ENCODE data around the gene HADHB.

Gene HADHB

DNA sequence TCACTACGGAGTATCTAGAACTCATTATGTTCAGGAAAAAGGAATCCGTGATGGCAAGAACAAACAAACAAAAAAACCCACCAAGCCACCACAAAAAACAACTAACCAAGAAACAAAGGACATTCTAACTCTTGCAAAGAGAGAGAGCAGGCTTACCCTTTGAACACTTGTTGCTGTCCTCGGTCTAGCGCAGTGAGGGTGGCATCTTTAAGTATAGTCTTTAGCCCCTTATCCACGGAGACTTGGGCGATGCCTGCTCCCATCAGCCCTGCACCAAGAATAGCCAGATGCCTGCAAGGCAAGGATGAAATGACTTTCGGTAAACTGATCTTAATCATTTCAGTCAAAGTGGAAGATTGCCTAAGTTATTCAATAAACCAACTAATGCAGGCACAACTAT, 40.8 kb upstream of the HADHB start:
- TF ChIP-seq, protein P1, sequence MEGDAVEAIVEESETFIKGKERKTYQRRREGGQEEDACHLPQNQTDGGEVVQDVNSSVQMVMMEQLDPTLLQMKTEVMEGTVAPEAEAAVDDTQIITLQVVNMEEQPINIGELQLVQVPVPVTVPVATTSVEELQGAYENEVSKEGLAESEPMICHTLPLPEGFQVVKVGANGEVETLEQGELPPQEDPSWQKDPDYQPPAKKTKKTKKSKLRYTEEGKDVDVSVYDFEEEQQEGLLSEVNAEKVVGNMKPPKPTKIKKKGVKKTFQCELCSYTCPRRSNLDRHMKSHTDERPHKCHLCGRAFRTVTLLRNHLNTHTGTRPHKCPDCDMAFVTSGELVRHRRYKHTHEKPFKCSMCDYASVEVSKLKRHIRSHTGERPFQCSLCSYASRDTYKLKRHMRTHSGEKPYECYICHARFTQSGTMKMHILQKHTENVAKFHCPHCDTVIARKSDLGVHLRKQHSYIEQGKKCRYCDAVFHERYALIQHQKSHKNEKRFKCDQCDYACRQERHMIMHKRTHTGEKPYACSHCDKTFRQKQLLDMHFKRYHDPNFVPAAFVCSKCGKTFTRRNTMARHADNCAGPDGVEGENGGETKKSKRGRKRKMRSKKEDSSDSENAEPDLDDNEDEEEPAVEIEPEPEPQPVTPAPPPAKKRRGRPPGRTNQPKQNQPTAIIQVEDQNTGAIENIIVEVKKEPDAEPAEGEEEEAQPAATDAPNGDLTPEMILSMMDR (IDR thresholded peaks at IDR 0.05; ENCODE audit: control insufficient read depth, insufficient read depth, low read depth, low read length, missing control alignments), result no peak
- no peak for DNase-seq (ENCODE audit: low read depth)
- no peak overlapping the region for H3K4me3 ChIP-seq (ENCODE audit: control insufficient read depth, low read depth, low read length)

DNA sequence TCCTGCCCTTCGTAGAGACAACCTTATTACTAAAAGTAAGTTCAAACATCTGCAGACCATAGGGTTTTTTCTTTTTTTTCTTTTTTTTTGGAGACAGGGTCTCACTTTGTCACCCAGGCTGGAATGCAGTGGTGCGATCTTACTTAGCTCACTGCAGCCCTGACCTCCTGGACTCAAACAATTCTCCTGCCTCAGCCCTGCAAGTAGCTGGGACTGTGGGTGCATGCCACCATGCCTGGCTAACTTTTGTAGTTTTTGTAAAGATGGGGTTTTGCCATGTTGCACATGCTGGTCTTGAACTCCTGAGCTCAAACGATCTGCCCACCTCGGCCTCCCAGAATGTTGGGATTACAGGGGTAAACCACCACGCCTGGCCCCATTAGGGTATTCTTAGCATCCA, 32.7 kb upstream of the HADHB start:
- no peak for DNase-seq (ENCODE audit: low read depth)
- TF ChIP-seq, protein P1 (IDR thresholded peaks at IDR 0.05; ENCODE audit: control insufficient read depth, insufficient read depth, low read depth, low read length, missing control alignments), result no peak
- no peak overlapping the region for H3K4me3 ChIP-seq (ENCODE audit: control insufficient read depth, low read depth, low read length)

DNA sequence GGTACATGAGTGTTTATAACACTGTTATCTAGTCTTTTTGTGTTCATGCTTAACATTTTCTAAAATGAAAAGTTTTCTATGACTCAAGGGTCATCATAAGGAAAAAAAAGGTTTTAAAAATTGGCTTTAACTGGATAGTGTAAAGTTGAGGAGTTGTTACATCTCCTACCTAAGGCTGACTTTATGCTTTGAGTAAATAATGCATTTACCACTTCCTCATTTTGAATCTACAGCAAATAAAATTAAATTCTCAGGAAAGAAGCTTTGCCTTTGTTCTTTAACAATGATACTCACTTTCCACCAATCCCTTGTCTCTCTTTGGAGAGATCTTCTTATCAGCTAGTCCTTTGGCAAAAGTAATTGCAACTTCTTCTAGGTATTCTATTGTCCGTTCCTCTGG, 30.0 kb upstream of the HADHB start:
- TF ChIP-seq, protein P1 (IDR thresholded peaks at IDR 0.05; ENCODE audit: control insufficient read depth, insufficient read depth, low read depth, low read length, missing control alignments), result no peak

DNA sequence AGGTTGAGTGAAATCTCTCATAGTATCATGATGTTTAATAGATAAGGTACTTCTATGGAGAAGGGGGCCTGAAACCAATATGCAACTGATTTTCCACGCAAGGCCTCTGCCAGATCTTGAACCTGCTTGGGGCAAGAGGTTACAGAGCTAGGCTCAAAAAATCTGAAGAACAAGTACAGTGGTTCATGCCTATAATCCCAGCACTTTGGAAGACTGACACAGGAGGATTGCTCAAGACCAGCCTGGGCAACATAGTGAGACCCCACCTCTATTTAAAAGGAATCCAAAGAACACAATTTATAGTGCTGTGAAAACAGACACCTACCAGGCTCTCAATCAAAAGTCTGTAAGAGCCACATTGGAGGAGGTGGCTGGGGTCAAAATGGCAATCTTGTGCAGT, 28.9 kb upstream of the HADHB start:
- TF ChIP-seq, protein P1 (IDR thresholded peaks at IDR 0.05; ENCODE audit: control insufficient read depth, insufficient read depth, low read depth, low read length, missing control alignments), result no peak
- H3K4me3 ChIP-seq (ENCODE audit: control insufficient read depth, low read depth, low read length), result no peak overlapping the region
- DNase-seq (ENCODE audit: low read depth), result no peak

More for the DNA sequence above, 30.0 kb upstream of the HADHB start:
- no peak for DNase-seq (ENCODE audit: low read depth)
- no peak overlapping the region for H3K4me3 ChIP-seq (ENCODE audit: control insufficient read depth, low read depth, low read length)

DNA sequence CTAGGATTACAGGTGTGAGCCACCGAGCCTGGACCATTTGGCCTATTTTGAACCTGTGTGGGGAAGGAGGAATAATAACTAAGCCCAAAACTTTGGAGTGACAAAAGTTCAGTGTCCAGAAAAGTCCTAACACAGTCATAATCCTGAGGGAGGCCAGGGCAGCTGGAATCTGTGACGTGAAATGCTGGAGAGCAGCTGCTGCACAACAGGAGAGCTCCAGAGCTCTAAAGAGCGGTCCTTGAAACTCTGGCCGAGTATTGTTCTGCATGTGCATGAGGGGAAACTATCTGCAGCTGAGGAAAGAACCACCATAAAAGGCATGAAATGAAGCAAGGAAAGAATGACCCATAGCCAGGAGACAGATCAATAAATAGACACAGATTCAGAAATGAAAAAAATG, 28.2 kb upstream of the HADHB start:
- H3K4me3 ChIP-seq (ENCODE audit: control insufficient read depth, low read depth, low read length), result no peak overlapping the region
- TF ChIP-seq, protein P1 (IDR thresholded peaks at IDR 0.05; ENCODE audit: control insufficient read depth, insufficient read depth, low read depth, low read length, missing control alignments), result no peak
- DNase-seq (ENCODE audit: low read depth), result no peak

DNA sequence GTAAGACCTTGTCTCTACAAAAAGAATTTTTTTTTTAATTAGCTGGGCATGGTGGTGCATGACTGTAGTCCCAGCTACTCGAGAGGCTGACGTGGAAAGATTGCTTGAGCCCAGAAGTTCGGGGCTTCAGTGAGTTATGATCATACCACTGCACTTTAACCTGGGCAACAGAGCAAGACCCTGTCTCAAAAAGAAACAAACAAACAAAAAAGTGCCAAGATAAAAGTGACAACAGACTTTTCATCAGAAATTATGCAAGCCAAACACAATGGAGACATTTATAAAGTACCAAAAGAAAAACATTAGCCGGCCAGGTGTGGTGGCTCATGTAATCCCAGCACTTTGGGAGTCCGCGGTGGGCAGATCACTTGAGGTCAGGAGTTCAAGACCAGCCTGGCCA, 27.0 kb upstream of the HADHB start:
- no peak overlapping the region for H3K4me3 ChIP-seq (ENCODE audit: control insufficient read depth, low read depth, low read length)
- no peak for DNase-seq (ENCODE audit: low read depth)
- TF ChIP-seq, protein P1 (IDR thresholded peaks at IDR 0.05; ENCODE audit: control insufficient read depth, insufficient read depth, low read depth, low read length, missing control alignments), result no peak

DNA sequence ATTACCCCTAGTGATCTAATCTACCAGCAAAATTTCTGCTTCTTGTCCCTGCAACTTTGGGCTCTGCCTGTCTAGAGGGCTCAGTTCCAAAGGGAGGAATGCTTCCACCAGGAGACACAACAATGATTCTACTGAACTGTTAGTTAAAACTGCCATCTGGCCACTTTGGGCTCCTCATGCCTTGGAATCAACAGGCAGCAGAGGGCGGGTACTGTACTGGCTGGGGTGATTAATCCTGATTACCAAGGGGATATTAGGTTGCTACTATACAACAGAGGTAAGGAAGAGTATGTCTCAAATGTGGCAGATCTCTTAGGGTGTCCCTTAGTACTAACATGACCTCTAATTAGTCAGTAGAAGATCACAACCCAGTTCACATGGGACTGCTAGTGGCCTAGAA, 21.7 kb upstream of the HADHB start:
- no peak overlapping the region for H3K4me3 ChIP-seq (ENCODE audit: control insufficient read depth, low read depth, low read length)
- no peak for DNase-seq (ENCODE audit: low read depth)
- TF ChIP-seq, protein P1 (IDR thresholded peaks at IDR 0.05; ENCODE audit: control insufficient read depth, insufficient read depth, low read depth, low read length, missing control alignments), result no peak
